ENCODE results near the gene RPUSD4. TPM values are rescaled to one million over a fixed set of nuclear protein-coding genes. Genes with fewer than 3 reads are reported as not detected.

Gene RPUSD4
- total RNA-seq, 1 experiment from 2014 or later: 39.7 TPM

DNA sequence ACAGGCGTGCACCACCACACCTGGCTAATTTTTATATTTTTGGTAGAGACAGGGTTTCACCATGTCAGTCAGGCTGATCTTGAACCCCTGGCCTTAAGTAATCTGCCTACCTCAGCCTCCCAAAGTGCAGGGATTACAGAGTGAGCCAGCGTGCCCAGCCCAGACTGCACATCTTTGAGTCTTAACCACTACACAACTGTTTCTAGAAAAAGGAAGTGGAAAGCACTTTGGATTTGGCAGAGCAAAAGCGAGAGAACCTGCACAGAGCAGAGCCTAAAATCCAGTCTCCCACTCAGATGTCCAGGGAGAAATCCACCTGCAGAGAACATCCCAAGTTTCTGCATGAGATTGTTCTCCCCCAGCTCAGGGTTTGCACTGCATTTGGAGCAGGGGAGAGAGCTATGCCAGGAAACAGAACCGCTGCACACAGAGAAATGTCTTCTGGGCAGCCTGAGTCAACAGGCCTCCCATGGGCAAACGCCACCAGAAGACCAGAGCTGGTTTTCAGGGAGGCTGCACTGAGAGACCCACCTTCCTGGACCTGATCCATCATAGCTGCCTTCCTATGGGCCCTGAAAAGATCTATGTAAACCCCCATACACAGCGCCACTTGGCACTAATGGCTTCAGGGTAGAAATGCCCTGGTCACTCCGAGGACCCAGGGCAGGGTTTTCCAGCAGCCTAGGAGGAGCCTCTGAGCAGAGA, 54.0 kb downstream of the RPUSD4 start:
- Histone ChIP-seq H4K20me1 (ENCODE audit: low read length) (no peaks in the 10 kb centered on the region), H3K4me1 (ENCODE audit: insufficient read depth, low read length) (peaks cover 9% of the 10 kb centered on the region), H3K36me3 (ENCODE audit: low read depth, low read length) (no peaks in the 10 kb centered on the region), H2AFZ (ENCODE audit: low read length) (no peak overlapping the region), H3K27ac (ENCODE audit: low read length) (no peak overlapping the region), H3K9ac (ENCODE audit: low read length) (no peak overlapping the region), H3K9me3 (ENCODE audit: low read length) (no peaks in the 10 kb centered on the region), H3K4me2 (ENCODE audit: low read length) (no peak overlapping the region), H3K4me3 (ENCODE audit: low read length) (no peak overlapping the region), H3K27me3 (ENCODE audit: low read length) (no peaks in the 10 kb centered on the region), H3K9me2 (replicated peaks; ENCODE audit: low read length) (no peaks in the 10 kb centered on the region), H3F3A (ENCODE audit: low read length, unreplicated experiment) (no peaks in the 10 kb centered on the region), H3K79me2 (ENCODE audit: low read length) (no peaks in the 10 kb centered on the region)
- DNase-seq (no peak), ATAC-seq (no peak)
- ChIA-PET POLR2A (ENCODE audit: unreplicated experiment) (no interaction called here), CTCF (no interaction called here)
- BruUV-seq (replicated peaks): no TSS peak
- intact Hi-C loops (cut with micrococcal nuclease): no loop called here
- TF ChIP-seq, protein P1, sequence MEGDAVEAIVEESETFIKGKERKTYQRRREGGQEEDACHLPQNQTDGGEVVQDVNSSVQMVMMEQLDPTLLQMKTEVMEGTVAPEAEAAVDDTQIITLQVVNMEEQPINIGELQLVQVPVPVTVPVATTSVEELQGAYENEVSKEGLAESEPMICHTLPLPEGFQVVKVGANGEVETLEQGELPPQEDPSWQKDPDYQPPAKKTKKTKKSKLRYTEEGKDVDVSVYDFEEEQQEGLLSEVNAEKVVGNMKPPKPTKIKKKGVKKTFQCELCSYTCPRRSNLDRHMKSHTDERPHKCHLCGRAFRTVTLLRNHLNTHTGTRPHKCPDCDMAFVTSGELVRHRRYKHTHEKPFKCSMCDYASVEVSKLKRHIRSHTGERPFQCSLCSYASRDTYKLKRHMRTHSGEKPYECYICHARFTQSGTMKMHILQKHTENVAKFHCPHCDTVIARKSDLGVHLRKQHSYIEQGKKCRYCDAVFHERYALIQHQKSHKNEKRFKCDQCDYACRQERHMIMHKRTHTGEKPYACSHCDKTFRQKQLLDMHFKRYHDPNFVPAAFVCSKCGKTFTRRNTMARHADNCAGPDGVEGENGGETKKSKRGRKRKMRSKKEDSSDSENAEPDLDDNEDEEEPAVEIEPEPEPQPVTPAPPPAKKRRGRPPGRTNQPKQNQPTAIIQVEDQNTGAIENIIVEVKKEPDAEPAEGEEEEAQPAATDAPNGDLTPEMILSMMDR (conservative IDR thresholded peaks at IDR 0.05; ENCODE audit: low read depth, low read length): no peak
- TF ChIP-seq EZH2phosphoT487 (IDR thresholded peaks at IDR 0.05; ENCODE audit: borderline replicate concordance, low read length) (no peak), EZH2 (IDR thresholded peaks at IDR 0.05; ENCODE audit: low read length, unreplicated experiment) (no peak)

DNA sequence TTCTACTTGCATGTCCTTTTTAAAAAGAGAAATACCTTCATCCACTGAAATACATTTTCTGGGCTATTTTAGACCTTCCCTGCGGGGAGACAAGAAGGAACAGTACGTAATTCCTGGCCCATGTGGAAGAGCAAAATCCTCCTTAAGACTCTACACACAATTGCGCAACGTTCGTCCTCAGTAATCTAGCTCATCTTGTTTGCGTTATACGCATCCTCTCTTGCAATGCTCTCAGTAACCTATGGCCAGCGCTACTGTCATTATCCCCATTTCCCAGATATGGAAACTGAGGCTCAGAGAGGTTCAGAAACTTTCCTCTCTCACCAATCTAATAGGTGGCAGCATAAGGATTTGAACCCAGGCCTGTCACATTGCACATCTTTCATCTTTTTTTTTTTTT, 54.6 kb downstream of the RPUSD4 start:
- TF ChIP-seq EZH2phosphoT487 (IDR thresholded peaks at IDR 0.05; ENCODE audit: borderline replicate concordance, low read length) (no peak), EZH2 (IDR thresholded peaks at IDR 0.05; ENCODE audit: low read length, unreplicated experiment) (no peak)
- TF ChIP-seq, protein P1 (conservative IDR thresholded peaks at IDR 0.05; ENCODE audit: low read depth, low read length): no peak
- Histone ChIP-seq H3K4me2 (ENCODE audit: low read length) (no peak overlapping the region), H3K27ac (ENCODE audit: low read length) (no peak overlapping the region), H2AFZ (ENCODE audit: low read length) (no peak overlapping the region), H3K9ac (ENCODE audit: low read length) (no peak overlapping the region), H3K9me2 (replicated peaks; ENCODE audit: low read length) (no peaks in the 10 kb centered on the region), H3F3A (ENCODE audit: low read length, unreplicated experiment) (no peaks in the 10 kb centered on the region), H3K79me2 (ENCODE audit: low read length) (no peaks in the 10 kb centered on the region), H3K4me1 (ENCODE audit: insufficient read depth, low read length) (peaks cover 10% of the 10 kb centered on the region), H3K9me3 (ENCODE audit: low read length) (no peaks in the 10 kb centered on the region), H3K36me3 (ENCODE audit: low read depth, low read length) (no peaks in the 10 kb centered on the region), H3K4me3 (ENCODE audit: low read length) (no peak overlapping the region), H3K27me3 (ENCODE audit: low read length) (no peaks in the 10 kb centered on the region), H4K20me1 (ENCODE audit: low read length) (no peaks in the 10 kb centered on the region)
- DNase-seq: no peak
- ChIA-PET CTCF (no interaction called here), POLR2A (ENCODE audit: unreplicated experiment) (no interaction called here)
- intact Hi-C loops (cut with micrococcal nuclease): no loop called here
- no TSS peak for BruUV-seq (replicated peaks)
- no peak for ATAC-seq

DNA sequence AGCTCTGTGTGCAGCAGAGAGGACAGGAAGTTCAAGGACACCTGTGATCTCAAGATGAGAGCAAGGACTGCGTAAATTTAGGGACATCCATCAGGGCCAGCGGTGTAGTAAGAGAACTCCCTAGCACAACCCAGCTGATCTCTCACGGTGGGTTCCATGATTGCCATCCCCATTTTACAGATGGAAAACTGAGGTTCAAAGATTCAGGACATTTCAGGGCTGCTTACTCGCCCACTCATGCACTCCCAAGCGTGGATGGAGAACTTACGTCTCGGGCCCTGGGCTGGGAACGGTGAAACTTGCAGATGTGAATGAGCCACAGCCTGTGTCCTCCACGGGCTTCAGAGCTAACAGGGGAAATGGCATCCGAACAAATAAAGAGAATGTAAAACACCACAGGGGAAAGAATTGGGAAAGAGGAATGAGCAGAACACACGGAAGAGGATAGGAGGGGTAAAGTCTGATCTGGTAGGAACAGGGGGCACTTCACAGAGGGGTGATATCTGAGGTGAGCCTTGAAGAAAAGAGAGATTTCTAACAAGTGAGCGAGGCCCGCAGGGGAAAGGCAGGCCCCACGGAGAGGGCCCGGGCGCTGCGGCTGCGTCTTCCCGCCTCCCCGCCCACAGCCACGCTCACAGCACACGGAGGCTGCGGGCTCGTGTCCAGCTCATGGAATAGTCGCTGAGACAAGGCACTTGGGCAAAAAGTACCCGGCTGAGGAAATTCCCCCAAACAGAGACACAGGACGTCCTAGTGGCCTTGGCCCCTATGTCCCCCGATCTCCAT, 55.9 kb downstream of the RPUSD4 start:
- Histone ChIP-seq H3K36me3 (ENCODE audit: low read depth, low read length) (no peaks in the 10 kb centered on the region), H2AFZ (ENCODE audit: low read length) (no peak overlapping the region), H4K20me1 (ENCODE audit: low read length) (no peaks in the 10 kb centered on the region), H3K4me1 (ENCODE audit: insufficient read depth, low read length) (peaks cover 10% of the 10 kb centered on the region), H3K9me2 (replicated peaks; ENCODE audit: low read length) (no peaks in the 10 kb centered on the region), H3K4me2 (ENCODE audit: low read length) (no peak overlapping the region), H3K4me3 (ENCODE audit: low read length) (no peak overlapping the region), H3K9ac (ENCODE audit: low read length) (no peak overlapping the region), H3F3A (ENCODE audit: low read length, unreplicated experiment) (no peaks in the 10 kb centered on the region), H3K9me3 (ENCODE audit: low read length) (no peaks in the 10 kb centered on the region), H3K27me3 (ENCODE audit: low read length) (no peaks in the 10 kb centered on the region), H3K27ac (ENCODE audit: low read length) (no peak overlapping the region), H3K79me2 (ENCODE audit: low read length) (no peaks in the 10 kb centered on the region)
- DNase-seq: no peak
- no peak for ATAC-seq
- CTCF ChIA-PET: no interaction called here
- intact Hi-C loops (cut with micrococcal nuclease): no loop called here
- TF ChIP-seq EZH2phosphoT487 (IDR thresholded peaks at IDR 0.05; ENCODE audit: borderline replicate concordance, low read length) (no peak), EZH2 (IDR thresholded peaks at IDR 0.05; ENCODE audit: low read length, unreplicated experiment) (no peak)
- TF ChIP-seq, protein P1 (conservative IDR thresholded peaks at IDR 0.05; ENCODE audit: low read depth, low read length): no peak
- POLR2A ChIA-PET (ENCODE audit: unreplicated experiment): no interaction called here
- BruUV-seq (replicated peaks): no TSS peak

Measured in PC-3 (cell line).